Astrocyte (in vitro differentiated cells and primary cell): ENCODE data around the gene MPP7.

Experiments used
- EZH2 ChIP-seq: IDR thresholded peaks from 2 replicates; pipeline ENCODE4 v1.6.1; 2012; ENCODE audit warnings: mild to moderate bottlenecking, low read length, inconsistent platforms; ENCODE audit not compliant: insufficient read depth
- TF ChIP-seq, protein P1 (sequence below): IDR thresholded peaks from 2 replicates; pipeline ENCODE4 v1.5.1; 2011; ENCODE audit warnings: low read depth, mild to moderate bottlenecking, inconsistent platforms, low read length, moderate library complexity; ENCODE audit not compliant: insufficient read depth

DNA sequence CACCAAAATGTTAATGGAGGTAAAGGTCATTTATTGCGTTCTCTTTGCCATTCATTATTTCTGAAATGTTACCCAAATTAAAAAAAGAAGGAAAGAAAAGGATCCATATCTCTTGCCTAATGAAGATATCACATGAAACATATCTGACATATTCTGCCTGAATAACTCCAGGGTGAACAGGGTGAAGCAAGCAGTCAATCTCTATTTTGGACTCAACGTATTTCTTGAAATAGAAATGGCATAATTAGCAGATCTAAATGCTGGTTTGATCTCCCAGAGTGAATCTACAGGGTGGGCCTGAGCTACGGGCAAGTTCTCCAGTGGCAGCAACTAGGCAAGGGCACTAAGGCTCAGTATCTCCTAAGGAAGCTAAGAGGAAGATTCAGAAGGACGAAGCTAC, 24.0 kb downstream of the MPP7 start:
- TF ChIP-seq, protein P1, sequence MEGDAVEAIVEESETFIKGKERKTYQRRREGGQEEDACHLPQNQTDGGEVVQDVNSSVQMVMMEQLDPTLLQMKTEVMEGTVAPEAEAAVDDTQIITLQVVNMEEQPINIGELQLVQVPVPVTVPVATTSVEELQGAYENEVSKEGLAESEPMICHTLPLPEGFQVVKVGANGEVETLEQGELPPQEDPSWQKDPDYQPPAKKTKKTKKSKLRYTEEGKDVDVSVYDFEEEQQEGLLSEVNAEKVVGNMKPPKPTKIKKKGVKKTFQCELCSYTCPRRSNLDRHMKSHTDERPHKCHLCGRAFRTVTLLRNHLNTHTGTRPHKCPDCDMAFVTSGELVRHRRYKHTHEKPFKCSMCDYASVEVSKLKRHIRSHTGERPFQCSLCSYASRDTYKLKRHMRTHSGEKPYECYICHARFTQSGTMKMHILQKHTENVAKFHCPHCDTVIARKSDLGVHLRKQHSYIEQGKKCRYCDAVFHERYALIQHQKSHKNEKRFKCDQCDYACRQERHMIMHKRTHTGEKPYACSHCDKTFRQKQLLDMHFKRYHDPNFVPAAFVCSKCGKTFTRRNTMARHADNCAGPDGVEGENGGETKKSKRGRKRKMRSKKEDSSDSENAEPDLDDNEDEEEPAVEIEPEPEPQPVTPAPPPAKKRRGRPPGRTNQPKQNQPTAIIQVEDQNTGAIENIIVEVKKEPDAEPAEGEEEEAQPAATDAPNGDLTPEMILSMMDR: no peak
- TF ChIP-seq EZH2: no peak
